GM18507 (cell line): Measurements from ENCODE around the gene TMEM129.
"Not testable (repeated sequence)": the region's sequence is repeated elsewhere in the genome, so short reads cannot be mapped to it uniquely, and the experiment has no call there.

Experiments
- DNase-seq: peaks from one replicate; pipeline ENCODE4 v3.0.0; 2011; ENCODE audit warnings: low read depth; ENCODE audit not compliant: insufficient read length; ENCODE audit errors: extremely low spot score
- FAIRE-seq: peaks from 2 replicates; lab custom pipeline; 2011; peaks lifted over from hg19 to GRCh38; lab: Jason Lieb, UNC

TMEM129 gene

DNA sequence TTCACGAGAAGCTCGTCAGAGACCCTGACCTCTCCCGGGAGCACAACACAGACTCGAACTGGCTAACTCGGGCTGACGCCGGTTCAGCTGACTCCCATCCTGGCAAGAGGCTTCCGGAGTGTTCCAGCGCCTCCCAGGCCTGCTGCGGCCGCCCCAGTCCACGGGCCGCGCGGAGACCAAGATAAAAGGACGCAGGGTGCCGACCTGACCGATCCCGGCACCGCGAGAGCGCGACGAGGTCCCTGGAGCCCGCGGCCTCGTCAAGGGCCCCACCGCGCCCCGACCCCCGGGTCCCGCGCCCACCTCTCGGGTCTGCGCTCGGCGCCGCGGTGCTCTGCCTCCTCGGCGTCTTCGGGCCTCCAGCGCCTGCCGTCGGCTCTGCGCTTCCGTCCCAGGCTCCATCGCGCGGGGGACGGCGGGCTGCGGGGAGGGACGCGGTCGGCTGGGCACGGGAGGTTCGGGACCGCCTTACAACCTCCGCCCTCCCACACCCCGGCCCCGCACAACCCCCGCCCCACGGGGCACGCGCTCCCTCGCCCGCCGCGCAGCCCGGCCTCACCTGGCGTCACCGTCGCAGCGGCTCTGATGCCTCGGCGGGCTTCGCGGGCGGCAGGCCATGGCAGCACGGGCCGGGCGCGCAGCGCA lies 9.4 kb downstream of the TMEM129 start:
- DNase-seq (no peak), FAIRE-seq (no peak)

DNA sequence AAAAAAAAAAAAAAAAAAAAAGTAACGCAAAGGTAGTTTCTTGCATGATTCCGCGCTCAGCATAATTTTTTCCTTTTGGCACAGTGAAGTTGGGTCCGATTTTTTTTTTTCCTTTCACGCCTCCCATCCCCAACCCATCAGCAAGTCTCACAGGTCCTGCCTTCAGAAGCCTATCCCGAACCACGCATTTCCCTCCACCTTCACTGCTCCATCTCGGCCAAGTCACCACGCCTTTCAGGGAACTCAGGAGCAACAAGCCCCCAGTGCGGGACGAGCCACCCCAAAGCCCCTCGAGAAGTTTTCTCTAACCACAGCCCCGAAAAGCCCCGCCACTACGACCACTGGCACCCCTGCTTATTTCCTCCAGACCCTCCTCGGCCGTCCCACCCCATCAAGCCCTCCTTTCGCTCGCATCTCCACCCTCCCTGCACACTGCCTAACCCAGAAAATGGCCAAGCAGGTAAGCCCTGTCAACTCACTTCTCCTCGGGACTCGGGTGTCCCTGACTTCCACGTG lies 10.0 kb downstream of the TMEM129 start:
- no peak for DNase-seq
- no peak for FAIRE-seq

- FAIRE-seq = no peak
- DNase-seq = no peak
These were observed 12.5 kb downstream of the TMEM129 start for GRCh38 chr4:1708581-1708980.

GRCh38 chr4:1706358-1706757 lies 14.8 kb downstream of the TMEM129 start:
- no peak for DNase-seq
- no peak for FAIRE-seq

DNA sequence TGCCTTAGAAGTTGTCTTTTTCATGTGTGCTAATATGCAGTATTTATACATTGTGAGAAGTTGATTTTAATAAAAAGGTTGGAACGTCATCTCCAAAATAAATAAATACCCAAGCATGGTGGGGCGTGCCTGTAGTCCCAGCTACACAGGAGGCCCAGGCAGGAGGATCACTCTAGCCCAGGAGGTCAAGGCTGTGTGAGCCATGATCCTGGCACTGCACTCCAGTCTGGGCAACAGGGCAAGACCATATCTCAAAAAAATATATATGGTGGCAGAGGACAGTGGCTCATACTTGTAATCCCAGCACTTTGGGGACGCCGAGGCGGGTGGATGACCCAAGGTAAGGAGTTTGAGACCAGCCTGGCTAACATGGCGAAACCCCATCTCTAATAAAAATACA lies 15.4 kb downstream of the TMEM129 start:
- FAIRE-seq (no peak), DNase-seq (no peak)

GRCh38 chr4:1703867-1704266 lies 17.3 kb downstream of the TMEM129 start:
- no peak for FAIRE-seq
- no peak for DNase-seq

GRCh38 chr4:1701671-1702070 lies 19.5 kb downstream of the TMEM129 start:
- not testable (repeated sequence) for FAIRE-seq, DNase-seq

GRCh38 chr4:1695913-1696312 lies 25.2 kb downstream of the TMEM129 start:
- no peak for DNase-seq
- FAIRE-seq = no peak

DNA sequence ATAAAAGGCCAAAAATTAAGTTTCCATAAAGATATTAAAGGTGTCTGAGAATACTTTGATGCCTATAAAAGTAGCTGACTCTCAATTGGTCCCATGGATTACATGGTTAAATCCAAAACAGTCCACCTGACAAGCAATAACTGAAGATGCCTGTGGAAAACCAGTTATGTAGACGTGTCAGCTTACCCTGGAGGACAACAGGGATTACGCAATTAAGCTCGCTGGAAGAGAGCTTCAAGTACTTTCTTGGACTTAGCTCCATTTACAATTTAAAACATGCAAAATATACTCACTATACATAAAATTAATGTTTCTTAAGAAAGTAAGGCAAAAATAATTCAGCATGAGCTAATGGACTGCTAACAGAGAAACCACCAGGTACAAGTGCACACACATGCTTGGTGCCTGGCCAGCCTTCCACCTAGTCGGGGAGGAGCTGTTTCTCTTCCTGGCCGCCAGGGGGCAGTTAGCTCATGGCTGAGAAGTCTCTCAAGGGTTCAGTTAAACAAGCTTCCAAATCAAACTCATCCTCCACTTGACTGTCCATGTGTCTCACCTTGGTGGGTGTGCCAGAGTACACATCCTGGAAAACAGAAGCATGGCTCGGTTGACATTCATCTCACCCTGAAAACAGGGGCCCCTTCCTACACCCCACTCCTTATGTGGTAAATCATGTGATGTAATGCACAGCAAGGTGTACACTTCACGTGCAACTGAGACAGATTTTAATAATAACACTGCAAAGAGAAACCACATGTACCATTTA lies 27.8 kb downstream of the TMEM129 start:
- FAIRE-seq (peak; percentile 90), DNase-seq (no peak)

- FAIRE-seq = no peak
- DNase-seq = no peak
These were observed 29.3 kb downstream of the TMEM129 start for GRCh38 chr4:1691737-1692373.

GRCh38 chr4:1690698-1691097 lies 30.4 kb downstream of the TMEM129 start:
- FAIRE-seq (no peak), DNase-seq (no peak)

DNA sequence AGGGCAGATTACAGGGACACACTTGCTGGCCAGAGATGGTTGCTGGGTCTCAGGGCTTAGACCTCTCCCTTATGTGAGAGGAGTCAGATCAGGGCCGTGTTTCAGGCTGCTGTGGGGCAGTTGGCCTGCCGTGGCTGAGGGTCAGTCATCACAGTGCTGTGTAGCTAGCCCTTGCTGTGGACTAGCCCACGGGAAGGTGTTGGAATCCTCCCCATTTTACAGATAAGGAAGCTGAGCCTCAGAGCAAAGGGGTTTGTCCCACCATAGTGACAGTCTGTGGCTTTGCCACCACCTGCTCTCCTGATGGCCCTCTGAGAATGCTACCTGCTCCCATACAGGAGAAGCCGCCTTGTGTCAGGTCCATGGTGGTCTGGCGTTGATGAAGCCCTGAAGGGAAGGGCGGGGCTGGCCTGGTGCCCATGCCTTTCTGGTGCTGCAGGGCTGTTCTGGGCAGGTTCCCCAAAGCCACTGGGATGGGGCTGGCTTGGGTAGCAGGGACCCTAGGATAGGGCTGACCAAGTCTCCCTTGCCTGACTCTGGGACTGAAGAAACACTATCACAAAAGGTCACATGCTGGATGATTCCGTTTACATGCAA lies 34.6 kb downstream of the TMEM129 start:
- DNase-seq (no peak), FAIRE-seq (no peak)

DNA sequence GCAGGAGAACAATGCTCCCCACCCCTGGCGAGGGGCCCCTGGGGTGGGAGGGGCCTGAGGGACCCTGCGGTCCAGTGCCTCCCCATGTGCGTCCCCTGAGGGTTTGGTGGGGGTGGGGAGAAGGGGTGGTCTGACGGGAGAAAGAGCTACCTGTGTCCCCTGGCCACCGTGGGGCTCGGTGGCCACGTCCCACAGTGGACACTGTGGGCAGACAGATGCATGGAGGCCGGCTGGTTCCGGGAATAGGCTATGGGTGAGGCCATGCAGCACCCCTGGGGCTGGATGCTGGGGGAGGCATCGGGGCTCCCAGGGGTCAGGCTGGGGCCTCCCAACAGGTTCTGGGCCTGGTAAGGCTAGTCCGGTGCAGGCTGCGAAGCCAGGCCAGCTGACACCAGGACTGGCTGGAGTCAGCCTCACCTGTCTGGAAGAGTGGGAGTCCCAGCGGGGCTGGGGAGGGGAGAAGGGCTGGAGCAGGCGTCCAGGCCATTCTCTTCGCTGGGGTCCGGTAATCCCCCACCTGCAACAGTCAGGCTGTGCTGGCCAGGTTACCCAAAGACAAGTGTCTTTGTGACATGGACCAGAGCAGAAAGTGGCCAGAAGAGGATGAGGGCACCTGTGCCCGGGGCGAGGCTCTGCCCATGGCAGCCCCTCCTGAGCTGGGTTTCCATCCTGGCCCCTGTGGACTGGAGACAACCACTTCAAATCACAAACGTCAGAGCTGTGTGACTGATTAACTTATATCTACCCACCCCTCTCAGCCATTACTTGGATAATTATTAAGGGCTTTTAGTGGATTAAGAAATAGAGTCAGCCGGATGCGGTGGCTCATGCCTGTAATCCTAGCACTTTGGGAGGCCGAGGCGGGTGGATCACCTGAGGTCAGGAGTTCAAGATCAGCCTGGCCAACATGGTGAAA lies 35.6 kb downstream of the TMEM129 start:
- DNase-seq (no peak), FAIRE-seq (no peak)

- DNase-seq (peak; percentile 93), FAIRE-seq (no peak)
These were observed 36.5 kb downstream of the TMEM129 start for GRCh38 chr4:1684506-1685234.

DNA sequence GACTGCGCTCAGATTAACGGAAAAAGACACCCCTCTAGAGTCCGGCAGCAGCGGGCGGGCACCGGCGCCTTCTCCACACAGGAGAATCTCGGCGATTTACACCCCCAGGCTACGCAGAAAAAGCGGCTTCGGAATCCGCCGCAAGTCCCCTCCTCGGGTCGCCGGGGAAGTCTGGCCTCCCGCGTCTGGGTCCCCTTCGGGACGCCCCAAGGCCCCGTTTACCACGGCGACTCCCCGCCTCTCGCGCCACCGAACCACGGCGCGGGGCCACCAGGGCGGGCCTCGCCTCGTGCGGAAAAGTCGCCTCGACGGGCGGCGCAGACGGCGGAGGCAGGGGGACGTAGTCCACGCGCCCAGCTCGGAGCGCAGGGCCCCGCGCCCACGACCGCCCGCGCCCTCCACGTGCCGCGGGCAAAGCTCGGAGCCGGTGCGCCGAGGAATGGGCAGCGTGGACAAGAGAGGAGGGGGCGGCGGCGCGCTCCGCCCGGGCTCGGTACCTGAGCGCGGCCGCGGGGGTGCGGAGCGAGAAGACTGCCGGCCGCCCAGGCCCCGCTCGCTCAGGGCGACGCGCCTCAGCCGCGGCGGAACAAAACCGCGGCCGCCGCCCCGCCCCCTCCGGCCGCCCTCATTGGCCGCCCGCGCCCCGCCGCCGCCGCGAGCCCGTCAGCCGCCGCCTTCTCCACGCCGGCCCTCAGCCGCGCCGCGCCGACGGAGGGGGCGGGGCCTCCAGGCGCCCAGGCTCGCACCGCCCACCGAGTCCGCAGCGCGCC lies 37.2 kb downstream of the TMEM129 start, which contains the start of gene FAM53A:
TSS of gene FAM53A (minus strand) at position 578 of the 770 bp plus-strand sequence. CDS start 15,572 bp downstream, outside the sequence.
- DNase-seq (no peak), FAIRE-seq (peak; percentile 95)

GRCh38 chr4:1683261-1683735 lies 37.8 kb downstream of the TMEM129 start:
- DNase-seq = no peak
- FAIRE-seq = peak; percentile 87

DNA sequence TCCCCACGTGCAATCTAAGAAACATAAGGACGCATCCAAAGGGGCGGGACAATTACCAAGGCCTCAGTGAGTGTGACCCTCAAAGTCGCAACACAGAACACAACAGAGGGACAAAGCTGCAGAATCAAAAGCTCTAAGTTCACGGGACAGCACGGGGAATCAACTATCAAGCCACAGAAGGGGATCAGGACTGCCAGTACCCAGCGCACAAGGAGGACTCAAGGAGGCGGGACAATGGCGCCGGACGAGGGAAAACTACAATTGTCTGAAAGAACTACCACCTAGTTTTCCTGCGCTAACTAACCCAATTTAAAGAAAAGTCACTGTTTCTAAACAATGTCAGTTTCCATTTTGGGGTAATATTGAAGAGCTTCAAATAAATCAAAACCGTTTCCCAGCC lies 38.3 kb downstream of the TMEM129 start:
- no peak for FAIRE-seq
- no peak for DNase-seq

DNA sequence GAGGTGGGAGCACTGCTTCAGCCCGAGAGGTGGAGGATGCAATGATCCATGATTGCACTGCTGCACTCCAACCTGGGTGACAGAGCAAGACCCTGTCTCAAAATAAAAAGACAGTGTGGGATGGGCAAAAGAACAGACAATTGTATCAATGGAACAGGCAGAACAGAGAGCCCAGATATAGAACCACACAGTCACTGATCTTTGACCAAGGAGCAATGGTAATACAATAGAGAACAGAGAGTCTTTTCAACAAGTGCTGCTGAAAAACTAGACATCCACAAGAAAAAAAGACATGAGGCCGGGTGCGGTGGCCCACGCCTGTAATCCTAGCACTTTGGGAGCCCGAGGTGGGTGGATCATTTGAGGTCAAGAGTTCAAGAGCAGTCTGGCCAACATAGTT lies 42.9 kb downstream of the TMEM129 start:
- no peak for DNase-seq
- FAIRE-seq = no peak
